ENCODE data around the gene CGGBP1. TPM values are rescaled to one million over a fixed set of nuclear protein-coding genes. Genes with fewer than 3 reads are reported as not detected.

Gene CGGBP1, protein sequence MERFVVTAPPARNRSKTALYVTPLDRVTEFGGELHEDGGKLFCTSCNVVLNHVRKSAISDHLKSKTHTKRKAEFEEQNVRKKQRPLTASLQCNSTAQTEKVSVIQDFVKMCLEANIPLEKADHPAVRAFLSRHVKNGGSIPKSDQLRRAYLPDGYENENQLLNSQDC
- total RNA-seq, result 10 to 100 TPM; 17.6 to 46.3 (median 34.0) TPM

DNA sequence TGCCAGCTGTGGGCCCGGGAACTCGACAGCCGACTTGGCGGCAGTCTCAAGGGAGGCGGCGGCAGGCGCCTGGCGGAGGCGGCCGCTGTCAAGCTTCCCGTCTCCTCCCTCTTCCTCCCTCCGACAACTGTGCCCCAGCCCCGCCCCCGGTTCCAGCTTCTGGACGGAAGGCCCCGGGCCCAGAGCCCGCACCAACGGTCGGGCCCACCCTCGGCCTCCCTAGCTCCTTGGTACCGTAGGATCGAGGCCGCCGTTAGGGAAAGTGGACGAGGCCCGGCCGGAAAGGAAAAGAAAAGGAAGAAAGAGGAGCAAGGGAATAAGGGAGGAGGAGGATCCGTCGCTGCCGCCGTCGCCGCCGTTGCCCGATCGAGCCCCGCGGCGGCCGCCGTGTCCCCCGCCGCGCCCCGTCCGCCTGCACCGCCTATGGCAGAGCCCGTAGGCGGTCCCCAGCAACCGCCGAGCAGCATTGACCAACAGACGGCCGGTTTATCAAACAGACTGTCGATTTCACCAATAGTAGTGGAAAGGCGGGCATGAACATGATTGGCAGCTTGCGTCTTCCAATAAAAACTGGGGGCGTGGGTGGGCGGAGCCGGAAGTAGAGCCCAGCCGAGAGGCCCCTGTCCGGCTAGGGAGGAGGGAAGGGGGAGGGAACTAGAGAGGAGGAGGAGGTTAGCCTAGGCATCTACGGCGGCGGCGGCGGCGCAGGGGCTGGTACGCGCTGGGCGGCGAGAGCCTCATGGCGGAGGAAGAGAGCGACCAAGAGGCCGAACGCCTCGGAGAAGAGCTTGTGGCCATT lies at the start of gene CGGBP1, which contains the start of gene ZNF654:
Gene CGGBP1 (minus strand): TSS at position 425 of the 799 bp plus-strand sequence. CDS start 3,029 bp downstream, outside the sequence.
Gene ZNF654 (plus strand): TSS at position 675 of the 799 bp plus-strand sequence. CDS start 65 bp downstream, at position 740.
- TF ChIP-seq POLR2A (IDR thresholded peaks at IDR 0.05), result peak in 3 of 4 donors; percentile 51 to 87 (median 69)
- TF ChIP-seq, protein P1, sequence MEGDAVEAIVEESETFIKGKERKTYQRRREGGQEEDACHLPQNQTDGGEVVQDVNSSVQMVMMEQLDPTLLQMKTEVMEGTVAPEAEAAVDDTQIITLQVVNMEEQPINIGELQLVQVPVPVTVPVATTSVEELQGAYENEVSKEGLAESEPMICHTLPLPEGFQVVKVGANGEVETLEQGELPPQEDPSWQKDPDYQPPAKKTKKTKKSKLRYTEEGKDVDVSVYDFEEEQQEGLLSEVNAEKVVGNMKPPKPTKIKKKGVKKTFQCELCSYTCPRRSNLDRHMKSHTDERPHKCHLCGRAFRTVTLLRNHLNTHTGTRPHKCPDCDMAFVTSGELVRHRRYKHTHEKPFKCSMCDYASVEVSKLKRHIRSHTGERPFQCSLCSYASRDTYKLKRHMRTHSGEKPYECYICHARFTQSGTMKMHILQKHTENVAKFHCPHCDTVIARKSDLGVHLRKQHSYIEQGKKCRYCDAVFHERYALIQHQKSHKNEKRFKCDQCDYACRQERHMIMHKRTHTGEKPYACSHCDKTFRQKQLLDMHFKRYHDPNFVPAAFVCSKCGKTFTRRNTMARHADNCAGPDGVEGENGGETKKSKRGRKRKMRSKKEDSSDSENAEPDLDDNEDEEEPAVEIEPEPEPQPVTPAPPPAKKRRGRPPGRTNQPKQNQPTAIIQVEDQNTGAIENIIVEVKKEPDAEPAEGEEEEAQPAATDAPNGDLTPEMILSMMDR (IDR thresholded peaks at IDR 0.05), result peak in 1 of 6 experiments; percentile 2
- H3K27me3 ChIP-seq, result no peaks in the 10 kb centered on the region
- no peaks in the 10 kb centered on the region for H3K9me3 ChIP-seq
- peak; percentile 92 for DNase-seq
- peaks cover 0 to 33% (median 0%) of the 10 kb centered on the region in 3 donors for H3K36me3 ChIP-seq
- peaks cover 12 to 51% (median 16%) of the 10 kb centered on the region in 3 donors for H3K4me1 ChIP-seq
- intact Hi-C loops (cut with DNase I), result no loop called here
- peak within 1 kb of the TSS; percentile 77 to 100 (median 91) for H3K4me3 ChIP-seq
- H3K27ac ChIP-seq, result peak within 1 kb of the TSS; percentile 95 to 99 (median 98)
- WGBS, 2 donors, result 0% methylated on average over 7 to 31 of the region's 76 CpGs

DNA sequence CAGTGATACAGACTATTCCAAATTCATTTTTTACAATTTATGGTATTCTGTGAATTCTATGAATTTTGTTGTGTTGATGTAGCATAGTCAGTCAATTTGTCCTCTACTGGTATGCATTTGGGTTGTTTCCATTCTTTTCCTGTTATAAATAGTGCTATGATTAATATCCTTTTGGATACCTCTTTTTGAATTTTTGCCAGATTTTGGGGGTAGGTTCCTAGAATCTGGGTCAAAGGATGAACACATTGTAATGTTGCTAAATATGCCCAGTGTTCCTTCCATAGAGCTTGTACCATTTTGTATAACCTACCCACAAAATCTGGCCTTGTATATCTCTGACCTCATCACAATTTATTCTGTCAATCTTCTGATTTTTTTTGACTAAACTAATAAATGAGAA lies 46.5 kb upstream of the CGGBP1 start:
- Histone ChIP-seq H3K27me3 (no peaks in the 10 kb centered on the region), H3K36me3 (peaks cover 0 to 10% (median 0%) of the 10 kb centered on the region in 3 donors), H3K9me3 (no peaks in the 10 kb centered on the region), H3K4me1 (peaks cover 0 to 6% (median 0%) of the 10 kb centered on the region in 3 donors), H3K4me3 (no peak overlapping the region), H3K27ac (no peak overlapping the region)
- intact Hi-C loops (cut with DNase I), result no loop called here
- TF ChIP-seq, protein P1 (IDR thresholded peaks at IDR 0.05), result no peak
- no peak for TF ChIP-seq POLR2A (IDR thresholded peaks at IDR 0.05)
- DNase-seq, result no peak

DNA sequence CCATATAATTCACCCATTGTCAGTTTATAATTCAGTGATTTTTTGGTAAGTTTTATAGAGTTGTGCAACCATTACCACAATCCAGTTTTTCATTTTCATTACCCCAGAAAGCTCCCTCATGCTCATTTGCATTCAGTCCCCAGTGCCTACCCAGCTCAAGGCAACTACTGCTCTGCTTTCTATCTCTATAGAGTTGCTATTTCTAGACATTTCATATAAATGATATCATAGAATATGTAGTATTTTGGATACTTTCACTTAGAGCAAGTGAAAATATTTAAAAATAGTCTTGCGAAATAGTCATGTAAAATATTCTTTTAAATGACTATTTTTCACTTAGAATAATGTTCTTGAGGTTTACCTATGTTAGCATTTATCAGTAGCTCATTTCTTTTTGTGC lies 42.3 kb upstream of the CGGBP1 start:
- WGBS, 2 donors, result 97 to 100% methylated on average over 1 of the region's 1 CpG
- Histone ChIP-seq H3K9me3 (no peaks in the 10 kb centered on the region), H3K4me1 (no peaks in the 10 kb centered on the region), H3K27ac (no peak overlapping the region), H3K36me3 (peaks cover 0 to 26% (median 0%) of the 10 kb centered on the region in 3 donors), H3K4me3 (no peak overlapping the region), H3K27me3 (no peaks in the 10 kb centered on the region)
- intact Hi-C loops (cut with DNase I), result no loop called here
- no peak for TF ChIP-seq POLR2A (IDR thresholded peaks at IDR 0.05)
- TF ChIP-seq, protein P1 (IDR thresholded peaks at IDR 0.05), result no peak
- no peak for DNase-seq

DNA sequence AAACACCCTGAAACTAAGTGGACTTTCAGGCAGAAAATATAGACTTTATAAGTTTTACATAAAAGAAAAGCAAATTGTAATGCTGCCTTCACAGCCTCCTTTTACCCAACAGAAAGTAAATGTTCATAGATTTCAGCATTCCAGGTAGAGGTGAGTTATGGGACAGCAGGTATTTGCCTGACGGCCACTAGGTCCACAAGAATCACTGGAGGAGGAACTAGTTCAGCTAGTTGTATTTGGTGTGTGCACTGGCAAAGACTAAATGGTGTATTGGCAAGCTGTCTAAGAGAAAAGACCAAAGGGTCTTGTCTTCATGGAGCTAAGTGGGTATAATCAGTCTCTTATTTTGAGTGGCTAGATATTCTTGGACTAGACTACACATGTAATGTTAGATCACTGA lies 34.5 kb upstream of the CGGBP1 start:
- WGBS, 2 donors, result 67 to 88% methylated on average over 1 of the region's 1 CpG
- no peak for DNase-seq
- Histone ChIP-seq H3K27me3 (no peaks in the 10 kb centered on the region), H3K36me3 (peaks cover 0 to 58% (median 0%) of the 10 kb centered on the region in 3 donors), H3K4me3 (no peak overlapping the region), H3K9me3 (no peaks in the 10 kb centered on the region), H3K4me1 (no peaks in the 10 kb centered on the region), H3K27ac (no peak overlapping the region)
- intact Hi-C loops (cut with DNase I), result no loop called here
- TF ChIP-seq, protein P1 (IDR thresholded peaks at IDR 0.05), result no peak
- TF ChIP-seq POLR2A (IDR thresholded peaks at IDR 0.05), result no peak

DNA sequence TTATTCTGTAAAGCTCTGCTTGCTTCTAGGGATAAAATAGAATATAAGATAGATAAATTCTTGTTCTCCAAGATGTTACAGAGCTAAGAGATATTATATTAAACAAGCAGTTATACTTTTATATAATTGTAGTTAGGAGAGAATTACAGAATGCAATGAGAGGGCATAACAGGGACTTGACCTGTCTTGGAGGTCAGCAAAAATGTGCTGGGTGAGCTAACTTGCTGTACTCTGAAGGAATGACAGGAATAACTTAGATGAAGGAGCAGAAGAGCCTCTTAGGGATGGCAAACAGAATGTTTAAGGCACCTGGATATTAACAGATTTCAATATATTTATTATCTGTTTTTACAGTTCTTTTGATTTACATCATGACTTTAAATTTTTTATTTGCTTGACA lies 33.5 kb upstream of the CGGBP1 start:
- intact Hi-C loops (cut with DNase I), result no loop called here
- no peaks in the 10 kb centered on the region for H3K27me3 ChIP-seq
- H3K4me3 ChIP-seq, result no peak overlapping the region
- DNase-seq, result no peak
- no peaks in the 10 kb centered on the region for H3K9me3 ChIP-seq
- no peaks in the 10 kb centered on the region for H3K4me1 ChIP-seq
- H3K36me3 ChIP-seq, result peaks cover 0 to 62% (median 0%) of the 10 kb centered on the region in 3 donors
- no peak for TF ChIP-seq POLR2A (IDR thresholded peaks at IDR 0.05)
- TF ChIP-seq, protein P1 (IDR thresholded peaks at IDR 0.05), result no peak
- no peak overlapping the region for H3K27ac ChIP-seq
